Measurements from ENCODE around the gene PPP1R37.
"Not testable (repeated sequence)": the region's sequence is repeated elsewhere in the genome, so short reads cannot be mapped to it uniquely, and the experiment has no call there.

The PPP1R37 gene

DNA sequence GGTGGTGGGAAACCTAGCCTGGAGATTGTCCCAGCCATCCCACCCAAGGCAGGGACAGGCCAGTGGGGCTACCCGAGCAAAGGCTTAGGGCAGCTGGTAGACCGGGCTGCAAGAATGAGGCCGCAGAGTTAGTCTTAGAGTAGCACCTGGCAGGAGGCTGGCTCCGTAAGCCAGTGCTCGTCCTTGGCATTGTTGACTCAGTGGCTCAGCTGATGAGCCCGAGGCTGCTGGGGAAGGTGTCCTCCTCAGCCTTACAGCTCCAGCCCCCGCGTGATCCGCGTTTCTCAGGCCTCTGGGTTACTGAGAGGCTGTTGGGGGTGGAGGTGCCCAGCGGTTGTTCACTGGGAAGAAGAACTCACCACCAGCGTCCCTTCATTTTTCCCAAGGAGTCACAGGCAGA is 24.7 kb downstream of the PPP1R37 start:
- no peak for DNase-seq

DNA sequence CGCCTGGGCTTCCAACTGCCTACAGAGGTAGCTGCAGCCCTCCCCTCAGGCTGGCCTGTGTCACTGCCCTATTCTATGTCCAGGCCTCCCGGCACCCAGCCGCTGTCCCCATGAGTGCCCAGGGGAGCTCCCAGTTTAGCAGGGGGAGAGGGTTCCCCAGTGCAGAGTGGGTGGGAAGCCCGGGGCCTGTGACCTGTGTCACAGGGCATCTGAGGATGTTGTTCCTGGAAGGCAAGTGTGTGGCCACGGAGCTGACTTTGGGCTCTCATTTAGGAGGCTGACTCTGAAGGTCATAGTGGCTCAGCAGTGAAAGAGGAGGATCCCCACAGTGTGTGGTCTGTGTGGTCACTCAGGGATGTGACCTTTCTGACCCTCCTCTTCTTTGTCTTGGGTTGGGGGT is 25.1 kb downstream of the PPP1R37 start:
- no peak for DNase-seq

DNA sequence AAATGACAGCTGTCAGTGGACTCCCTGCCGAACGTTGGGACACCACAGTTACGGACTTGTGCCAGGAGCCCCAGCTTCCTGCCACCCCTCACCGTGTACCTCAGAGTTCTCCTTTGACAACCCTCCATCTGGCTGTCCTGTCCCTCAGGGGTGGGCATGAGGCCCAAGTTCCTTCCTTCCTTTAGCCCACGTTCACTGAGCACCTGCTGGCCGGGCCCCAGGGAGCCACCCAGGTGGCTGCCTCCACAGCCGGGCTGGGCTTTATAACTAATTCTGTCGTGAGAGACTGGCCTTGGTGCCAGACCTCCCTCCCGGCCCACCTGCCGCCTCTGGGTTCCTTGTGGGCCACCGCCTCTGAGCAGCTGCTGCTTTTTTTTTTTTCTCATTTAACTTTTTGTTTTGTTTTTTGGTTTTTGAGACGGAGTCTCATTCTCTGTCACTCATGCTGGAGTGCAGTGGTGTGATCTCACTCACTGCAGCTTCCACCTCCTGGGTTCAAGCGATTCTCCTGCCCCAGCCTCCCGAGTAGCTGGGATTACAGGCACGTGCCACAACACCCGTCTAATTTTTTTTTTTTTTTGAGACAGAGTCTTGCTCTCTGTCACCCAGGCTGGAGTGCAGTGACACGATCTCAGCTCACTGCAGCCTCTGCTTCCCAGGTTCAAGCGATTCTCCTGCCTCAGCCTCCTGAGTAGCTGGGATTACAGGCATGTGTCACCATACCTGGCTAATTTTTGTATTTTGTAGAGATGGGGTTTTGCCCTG is 25.8 kb downstream of the PPP1R37 start:
- DNase-seq: not testable (repeated sequence)

DNA sequence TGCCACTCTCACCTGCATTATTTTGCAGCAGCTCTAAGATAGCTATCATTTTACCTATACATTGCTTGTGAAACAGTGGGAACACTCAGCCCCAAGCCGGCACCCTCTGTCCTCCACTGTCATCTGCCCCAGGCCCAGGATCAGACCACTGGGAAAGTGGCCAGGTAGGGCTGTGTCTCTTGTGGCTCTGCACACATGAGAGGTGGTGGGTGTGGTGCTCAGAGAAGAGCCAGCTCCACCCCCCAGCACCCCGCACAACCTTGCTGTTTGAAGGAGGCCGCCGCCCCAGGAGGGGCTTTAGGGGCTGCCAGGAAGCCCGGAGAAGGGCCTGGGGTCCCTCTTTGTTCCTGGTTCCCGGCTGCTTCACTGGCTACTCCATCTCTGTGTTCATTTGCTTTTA is 26.6 kb downstream of the PPP1R37 start:
- DNase-seq: no peak

DNA sequence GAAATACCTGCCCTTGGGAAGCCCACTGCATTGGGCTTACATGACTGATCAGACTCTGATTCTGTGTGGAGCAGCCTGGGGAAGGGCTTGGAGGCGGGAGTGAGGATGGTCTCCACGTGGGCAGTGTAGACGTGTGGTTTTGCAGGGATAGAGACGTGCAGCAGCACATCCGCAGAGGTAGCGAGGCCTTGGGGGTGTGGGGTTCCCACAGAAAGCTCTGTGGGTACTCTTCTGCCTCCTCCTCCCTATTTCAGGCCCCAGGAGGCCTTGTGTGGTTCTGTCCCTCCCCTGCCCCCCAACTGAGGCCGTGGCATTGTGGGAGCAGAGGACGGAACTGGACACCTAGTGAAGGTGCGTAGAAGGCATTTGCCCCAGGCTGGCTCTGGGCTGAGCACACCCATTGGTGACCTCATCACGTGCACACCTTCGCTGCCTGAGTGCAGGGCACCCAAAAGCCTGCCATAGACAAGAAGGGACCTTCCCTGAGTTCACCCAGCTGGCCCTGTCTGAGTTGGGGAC is 28.9 kb downstream of the PPP1R37 start:
- DNase-seq: no peak

DNA sequence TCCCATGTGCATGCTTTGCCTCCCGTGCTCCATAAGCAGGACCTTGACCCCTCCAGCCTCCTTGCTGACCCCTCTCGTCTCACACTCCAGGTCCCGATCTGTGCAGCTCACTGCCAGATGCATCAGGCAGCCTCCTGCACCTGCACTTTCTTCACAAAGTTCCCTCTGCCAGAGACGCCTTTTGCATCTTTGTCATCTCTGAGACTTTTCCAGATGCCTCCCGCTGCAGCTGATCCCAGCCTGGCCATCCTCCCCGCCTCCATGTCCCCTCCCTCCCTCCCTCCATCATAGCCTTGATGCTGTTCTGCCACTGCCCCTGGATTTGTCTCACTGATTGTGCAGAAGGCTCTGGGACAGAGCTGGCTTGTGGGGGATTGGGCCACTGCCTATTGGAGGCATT is 29.9 kb downstream of the PPP1R37 start:
- DNase-seq: no peak

DNA sequence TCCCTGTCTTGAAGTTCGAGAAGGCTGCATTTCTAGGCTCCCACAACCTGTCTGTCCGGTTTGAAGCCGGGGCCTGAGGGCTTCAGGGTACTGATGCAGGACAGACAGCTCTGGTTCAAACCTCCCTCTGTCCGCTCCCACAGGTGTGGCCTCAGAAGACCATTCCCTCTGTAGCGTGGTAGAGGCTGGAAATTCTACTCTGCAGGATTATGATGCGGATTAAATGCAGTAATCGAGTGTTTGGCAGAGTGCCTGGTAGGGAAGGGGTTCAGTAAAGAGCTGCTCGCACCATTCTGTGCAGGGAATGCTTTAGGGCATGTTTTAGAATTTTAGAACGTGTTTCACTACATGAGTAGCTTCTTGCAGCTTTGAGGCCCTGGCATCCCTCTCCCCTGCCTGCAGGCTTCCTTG is 30.5 kb downstream of the PPP1R37 start:
- DNase-seq: no peak

DNA sequence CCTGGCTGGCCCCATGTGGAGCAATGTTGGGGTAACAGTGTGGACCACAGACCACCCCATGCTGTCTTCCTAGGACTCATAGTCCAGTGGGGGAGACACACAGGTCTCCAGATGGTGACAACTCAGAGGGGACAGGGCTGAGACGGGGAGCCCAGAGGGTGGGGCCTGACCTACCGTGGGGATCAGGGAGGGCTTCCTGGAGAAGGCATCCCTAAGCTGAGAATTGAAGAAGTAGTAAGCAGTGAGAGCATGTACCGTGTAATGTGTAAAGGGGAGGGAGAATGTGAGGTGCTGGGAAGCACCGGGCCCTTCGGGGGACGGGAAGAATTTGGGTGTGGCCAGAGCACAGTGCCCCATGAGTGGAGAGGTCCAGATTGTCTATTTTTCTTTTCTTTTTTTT is 31.0 kb downstream of the PPP1R37 start:
- DNase-seq: no peak

DNA sequence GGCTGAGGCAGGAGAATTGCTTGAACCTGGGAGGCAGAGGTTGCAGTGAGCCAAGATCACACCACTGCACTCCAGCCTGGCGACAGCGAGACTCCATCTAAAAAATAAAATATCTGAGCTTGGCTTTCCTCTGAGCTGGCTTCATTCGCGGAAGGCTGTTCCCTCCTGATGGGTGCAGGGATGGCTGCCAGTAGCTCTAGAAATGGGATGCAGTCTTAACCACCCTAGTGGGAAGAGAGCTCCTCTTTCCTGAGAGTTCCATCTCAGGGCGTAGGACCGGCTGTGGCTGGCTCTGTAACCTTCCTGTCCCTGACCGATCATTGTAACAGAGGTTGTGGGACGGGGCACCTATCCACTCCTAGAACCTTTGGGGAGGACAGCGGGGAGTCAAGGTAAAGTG is 32.4 kb downstream of the PPP1R37 start:
- DNase-seq: no peak

DNA sequence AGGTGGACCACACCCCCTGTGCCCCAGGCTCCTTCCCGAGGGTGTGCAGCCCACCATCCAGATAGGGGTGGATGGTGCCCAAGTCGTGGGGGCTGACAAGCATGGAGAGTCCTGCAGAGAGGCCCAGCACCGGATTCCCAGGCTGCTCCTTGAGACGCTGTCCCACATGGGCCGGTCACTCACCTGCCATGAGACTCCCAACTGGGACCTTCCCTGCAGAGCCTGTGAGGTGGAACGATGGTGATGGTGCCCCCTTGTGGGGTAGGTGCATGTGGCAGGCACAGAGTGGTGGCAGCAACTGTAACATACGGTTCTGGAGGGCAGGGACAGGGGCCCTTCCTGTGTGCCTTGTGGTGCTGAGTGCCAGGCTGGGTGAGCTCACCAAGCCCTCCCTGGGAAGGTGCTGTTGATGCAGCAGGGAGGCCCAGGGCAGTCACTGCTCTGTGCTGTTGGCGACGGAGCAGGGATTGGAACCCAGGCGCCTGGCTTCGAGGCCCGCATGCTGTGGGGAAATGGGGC is 33.1 kb downstream of the PPP1R37 start:
- DNase-seq: peak; percentile 73

DNA sequence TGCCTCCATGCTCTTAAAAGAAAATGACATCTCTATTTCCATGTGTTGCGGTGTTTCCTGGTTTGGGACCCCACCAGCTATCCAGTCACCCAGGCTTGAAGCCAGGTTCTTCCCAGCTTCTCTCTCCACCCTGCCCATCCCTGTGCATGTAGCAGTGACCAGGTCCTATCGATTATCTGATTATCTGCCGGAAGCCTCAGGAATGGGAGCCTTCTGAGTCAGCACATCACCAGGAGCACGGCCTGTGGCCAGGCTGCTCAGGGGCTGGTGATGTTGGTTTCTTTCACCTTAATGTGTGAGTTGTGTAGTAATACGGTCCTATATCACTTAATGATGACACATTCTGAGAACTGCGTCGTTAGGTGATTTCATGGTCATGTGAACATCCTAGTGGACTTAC is 33.7 kb downstream of the PPP1R37 start:
- no peak for DNase-seq

DNA sequence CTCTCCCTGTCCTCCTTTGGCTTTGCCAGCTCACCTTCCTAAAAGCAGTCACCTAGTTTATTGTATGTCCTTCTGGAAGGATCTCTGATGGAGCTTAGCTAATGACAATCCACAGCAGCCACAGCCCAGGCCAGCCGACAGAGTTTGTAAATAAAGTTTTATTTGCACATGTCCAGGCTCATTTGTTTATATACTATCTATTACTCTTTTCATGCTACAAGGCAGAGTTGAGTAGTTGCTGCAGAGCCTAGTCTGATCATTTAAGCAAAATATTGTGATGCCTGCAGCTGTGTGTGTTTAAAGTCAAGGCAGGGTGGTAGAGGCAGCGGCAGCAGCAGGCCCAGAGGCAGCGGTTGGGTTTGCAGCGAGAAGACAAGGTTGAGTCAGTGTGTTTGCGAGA is 35.2 kb downstream of the PPP1R37 start:
- no peak for DNase-seq

DNA sequence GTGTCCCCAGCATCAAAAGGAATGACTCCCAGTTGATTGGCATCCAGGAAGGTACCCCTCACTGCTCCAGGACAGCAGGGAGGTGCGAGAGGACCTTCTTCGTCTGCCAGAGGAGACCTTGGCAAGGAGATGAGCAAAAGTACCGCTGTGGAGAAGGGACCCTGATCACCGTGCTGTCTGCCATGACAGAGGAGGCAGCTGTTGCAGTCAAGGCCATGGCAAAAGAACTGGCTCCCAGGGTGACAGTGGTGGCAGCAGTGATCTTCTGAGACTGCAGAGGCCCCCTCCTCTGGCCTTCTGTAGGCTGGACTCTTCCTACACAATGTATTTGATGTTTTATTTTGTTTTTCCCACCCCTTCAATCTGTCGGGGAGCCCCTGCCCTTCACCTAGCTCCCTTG is 35.8 kb downstream of the PPP1R37 start:
- DNase-seq: no peak

DNA sequence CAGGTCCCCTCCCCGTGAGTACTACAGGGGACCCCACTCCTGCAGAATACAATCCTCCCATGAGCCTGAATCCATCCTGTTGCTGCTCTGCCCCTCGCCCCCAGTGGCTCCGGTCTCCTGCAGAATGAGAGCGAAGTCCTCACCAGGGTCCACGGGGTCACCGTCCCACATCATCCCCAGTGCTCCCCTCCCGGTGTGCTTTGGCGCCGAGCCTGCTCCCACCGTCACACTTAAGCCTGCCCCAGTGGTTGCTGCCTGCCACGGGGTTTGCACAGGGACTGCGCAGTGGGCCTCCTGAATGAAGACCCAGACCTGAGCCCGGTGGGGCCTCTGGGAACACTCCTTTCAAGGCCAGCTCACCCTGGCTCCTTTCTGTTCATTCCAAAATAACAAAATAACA is 37.3 kb downstream of the PPP1R37 start:
- DNase-seq: no peak

DNA sequence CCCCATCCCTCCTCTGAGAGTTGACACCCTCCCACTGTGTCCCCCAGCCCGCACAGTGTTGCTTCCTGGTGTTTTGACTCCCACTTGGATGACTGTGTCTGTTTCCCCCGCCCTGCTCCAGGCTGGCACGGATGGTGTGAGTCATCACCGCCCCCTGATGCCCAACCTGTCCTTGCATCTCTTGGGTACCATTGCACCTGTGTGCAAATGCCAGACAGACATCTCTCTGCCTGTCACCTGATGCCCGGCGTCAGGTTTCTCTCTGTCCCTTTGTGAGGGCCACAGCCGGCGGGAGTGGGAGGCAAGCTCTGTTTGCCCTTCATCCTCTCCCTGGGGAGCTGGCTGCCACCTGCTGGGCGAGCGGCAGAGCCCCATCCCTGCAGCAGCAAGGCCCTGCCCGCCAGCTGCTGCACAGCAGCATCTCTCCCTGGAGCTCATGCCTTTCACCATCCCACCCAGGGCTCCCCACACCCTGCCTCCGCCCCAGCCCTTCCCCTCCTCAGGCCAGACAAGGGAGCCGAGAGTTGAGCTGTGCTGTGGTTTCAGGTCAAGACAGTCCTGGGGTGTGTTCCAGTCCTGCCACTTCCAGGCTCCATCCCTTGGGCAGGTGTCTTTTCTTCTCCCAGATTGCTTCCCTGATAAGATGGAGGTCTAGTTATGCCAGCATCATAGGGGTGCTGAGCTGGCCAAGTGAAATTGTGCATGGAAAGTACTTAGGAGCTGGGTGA is 38.1 kb downstream of the PPP1R37 start:
- no peak for DNase-seq

DNA sequence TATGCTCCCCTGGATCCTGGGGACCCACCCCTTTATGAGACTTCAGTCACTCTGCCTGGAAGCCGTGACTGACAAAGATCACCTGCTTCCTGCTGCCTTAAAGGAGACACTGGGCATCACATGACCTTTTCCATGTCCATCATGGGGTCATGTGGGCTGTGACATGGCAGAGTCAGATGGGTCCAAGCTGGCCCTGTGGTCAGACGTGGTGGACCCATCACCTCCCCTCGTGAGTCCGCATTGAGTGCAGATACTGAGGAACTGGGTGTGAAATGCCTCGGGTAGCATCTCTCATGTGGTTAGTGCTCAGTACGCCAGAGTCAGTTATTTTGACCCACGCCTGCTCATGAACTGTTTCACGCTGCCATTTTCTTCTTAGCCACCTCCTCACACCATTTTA is 40.7 kb downstream of the PPP1R37 start:
- DNase-seq: no peak

DNA sequence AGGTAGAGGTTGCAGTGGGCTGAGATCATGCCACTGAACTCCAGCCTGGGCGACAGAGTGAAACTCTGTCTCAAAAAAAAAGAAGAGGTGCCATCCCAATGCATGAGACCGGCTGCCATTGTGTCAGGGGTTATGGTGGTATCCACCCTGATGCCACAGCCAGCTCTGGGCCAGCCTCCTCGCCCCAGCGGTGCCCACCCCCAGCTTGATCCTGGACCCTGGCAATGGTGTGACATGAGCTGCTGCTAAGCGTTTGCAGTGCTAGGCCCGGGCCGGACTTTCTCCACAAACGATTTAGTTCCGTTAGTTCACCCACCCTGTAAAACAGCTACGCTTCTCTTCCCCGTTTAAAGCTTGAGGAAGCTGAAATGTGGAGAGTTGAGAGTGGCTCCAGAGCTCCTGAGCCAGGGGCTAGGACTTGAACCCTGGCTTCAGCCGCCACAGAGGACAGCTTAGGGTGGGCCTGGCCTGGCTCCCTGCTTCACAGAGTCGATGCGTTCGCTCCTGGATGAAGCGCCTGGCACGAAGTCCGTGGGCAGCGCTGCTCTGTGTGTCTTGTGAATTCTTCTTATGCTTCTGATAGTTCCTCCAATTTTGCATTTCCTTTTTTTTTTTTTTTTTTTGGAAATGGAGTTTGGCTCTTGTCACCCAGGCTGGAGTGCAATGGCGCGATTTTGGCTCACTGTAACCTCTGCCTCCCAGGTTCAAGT is 42.4 kb downstream of the PPP1R37 start:
- DNase-seq: no peak

DNA sequence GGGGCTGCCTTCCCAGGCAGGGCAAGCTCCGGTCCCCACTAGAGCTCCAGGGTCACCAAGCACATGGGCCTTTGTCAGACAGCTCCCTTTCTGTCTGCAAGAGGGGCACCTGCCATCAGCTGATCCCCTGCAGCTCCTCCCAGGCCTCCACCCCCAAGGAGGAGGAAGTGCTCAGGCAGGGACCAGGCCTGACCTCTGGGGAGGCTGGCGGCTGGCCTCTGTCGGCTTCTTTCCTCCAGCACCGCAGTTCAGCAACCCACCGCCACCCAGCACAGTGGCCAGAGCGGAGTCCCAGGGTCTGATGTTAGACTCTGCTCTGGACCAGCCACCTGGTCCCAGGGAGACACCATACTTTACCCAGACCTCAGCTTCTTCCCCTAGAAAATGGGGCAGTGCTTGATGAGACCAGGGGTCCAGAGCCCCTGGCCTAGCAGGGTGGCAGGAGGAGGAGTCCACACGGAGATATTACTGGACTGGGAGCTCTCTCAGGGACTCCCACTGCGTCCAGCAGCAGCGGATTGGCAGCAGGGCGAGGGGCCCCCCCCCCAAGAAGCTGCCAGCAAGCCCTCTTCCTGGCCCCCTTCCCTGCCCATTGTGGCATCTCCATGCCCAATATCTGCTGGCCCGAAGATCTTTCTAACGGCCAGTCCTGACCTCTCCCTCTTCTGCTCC is 43.7 kb downstream of the PPP1R37 start:
- DNase-seq: no peak

DNA sequence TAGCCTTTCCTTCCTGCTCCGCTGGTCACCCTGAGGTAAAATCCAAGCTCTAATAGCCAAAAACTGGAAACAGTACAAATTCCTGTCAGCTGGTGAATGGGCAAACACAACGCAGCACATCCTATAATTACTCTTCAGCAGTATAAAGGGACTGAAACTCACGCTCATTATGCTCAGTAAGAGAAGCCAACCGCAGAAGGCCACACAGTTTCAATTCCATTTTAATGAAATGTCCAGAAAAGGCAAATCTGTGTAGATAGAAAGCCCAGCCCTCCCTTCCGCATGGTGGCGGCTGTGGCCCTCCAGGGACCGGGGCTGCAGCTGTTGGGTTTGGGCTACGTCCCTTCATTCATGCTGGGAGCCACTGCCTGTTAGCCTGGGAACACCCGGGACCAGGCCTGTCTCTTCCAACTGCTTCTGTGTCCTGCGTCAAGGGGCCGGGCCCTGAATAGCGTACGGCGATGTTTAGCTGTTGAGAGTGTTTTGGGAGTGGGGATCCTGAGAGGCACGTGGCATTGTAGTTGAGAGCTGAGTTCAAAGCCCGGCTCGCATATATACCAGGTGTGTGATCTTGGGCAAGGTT is 44.3 kb downstream of the PPP1R37 start:
- DNase-seq: no peak

DNA sequence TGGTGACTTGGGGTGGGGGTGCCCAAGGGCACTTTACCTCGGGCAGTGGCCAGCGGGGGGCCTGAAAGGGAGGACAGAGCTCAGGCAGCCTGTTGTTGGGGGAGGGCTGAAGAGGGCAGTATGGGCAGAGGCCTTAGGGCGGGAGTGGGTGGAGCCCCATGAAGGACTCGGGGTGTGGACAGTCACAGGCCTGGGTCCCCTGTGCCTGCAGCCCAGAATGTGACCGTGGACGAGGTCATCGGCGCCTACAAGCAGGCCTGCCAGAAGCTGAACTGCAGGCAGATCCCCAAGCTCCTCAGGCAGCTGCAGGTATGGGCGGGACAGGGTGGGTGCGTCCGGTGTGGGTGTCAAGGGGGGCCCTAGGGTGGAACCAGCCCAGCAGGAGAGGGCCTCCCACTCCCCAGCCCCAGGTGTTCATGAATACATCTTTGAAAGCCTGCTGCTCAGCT is 45.3 kb downstream of the PPP1R37 start:
- DNase-seq: no peak

DNA sequence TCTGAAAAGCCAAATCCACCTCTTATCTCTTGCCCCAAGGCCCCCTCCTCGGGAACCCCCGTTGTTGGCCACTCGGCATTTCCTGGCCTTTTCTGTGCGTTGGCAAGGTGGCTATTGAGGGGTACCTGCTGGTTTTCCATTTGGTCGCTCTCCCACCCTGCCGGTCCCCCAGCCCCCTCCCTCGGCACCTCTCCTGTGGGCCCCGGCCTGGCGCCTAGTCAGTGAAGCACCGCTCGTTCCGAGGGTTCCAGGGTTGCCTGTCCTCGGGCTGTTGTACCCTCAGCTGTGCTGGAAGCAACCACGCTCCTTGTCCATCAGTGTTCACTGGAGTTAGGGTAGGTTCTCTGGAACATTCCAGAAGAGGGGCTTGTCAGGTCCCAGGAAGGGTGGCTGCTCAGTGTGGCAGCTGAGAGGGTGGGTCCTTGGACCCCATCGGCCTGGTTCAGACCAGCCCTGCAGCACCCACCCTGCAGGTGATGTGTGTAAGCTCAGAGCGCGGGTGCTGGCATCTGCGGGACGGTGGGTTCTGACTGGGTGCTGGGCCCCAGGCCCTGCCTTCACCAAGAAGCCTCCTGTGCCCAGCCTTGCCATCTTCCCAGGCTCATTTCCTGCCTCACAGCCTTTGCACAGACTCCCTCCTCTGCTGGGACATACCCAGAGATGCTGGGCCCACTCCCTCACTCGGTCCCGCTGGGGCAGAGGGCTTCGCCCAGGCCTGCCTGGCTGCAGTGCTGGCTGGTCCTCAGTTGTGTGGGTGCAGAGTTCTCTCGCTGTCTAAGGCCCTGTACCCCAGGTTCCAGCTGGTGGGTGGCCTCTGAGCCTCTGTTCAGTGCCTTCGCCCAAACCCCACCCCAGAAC is 46.5 kb downstream of the PPP1R37 start:
- DNase-seq: no peak

DNA sequence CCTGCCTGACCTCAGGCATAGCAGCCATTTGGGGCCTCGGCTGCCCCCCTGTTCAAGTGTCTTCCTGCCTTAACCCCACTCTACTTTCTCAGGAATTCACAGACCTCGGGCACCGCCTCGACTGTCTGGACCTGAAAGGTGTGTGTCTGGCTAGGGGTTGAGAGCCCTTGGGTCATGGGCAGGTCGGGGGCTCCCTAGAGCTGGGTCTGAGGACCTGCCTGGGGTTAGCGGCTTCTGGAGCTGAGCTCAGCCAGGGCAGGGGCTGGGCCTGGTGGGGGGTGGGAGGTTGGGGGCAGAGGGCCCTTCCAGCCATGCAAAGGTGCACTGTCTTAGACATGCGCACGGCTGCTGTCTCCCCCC is 47.1 kb downstream of the PPP1R37 start:
- DNase-seq: no peak
